ENCODE data around the gene B4GALT7. TPM values are rescaled to one million over a fixed set of nuclear protein-coding genes. Genes with fewer than 3 reads are reported as not detected.

The B4GALT7 gene
- total and polyA plus RNA-seq, 8 donors = 19.8 to 27.4 (median 23.2) TPM

DNA sequence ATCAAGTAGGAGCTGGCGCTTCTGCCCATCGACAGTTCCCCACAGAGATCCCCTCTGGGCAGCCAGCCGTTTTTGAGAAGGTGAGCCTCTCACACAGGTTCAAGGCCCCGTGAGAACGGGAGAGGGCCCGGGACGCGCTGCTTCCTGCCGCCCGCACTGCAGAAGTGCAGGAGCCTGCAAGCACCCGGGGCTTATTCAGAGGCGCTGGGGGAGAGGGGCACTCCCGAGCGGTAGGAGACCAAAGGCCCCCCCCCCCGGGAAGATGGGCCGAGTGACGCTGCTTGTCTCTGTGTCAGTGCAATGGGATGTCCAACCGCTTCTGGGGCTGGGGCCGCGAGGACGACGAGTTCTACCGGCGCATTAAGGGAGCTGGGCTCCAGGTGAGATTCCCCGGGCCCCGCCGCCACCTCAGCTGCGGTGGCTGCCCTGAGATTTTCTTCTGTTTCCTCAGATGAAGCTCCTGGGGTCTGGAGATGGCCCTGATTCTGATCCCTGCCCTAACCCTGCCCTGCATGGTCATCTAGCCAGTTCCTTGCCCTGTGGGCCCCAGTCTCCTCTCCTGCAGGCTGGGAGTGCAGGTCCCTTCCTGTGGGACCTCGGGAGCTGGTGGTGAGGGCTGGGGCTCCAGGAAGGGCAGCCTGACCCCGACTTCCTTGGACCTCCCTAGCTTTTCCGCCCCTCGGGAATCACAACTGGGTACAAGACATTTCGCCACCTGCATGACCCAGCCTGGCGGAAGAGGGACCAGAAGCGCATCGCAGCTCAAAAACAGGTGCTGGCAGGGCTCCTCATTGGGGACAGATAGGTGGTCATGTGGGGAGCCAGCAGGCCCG lies 8.5 kb downstream of the B4GALT7 start:
- peaks cover 0 to 46% of the 10 kb centered on the region in 2 donors for H3K36me3 ChIP-seq
- H3K27me3 ChIP-seq = no peaks in the 10 kb centered on the region
- ATAC-seq (no peak), DNase-seq (no peak)
- no peak overlapping the region for H3K27ac ChIP-seq
- H3K4me1 ChIP-seq = no peaks in the 10 kb centered on the region
- H3K9me3 ChIP-seq = no peaks in the 10 kb centered on the region
- intact Hi-C loops (cut with DNase I) = no loop called here
- no peak overlapping the region for H3K4me3 ChIP-seq
- TF ChIP-seq, protein P1, sequence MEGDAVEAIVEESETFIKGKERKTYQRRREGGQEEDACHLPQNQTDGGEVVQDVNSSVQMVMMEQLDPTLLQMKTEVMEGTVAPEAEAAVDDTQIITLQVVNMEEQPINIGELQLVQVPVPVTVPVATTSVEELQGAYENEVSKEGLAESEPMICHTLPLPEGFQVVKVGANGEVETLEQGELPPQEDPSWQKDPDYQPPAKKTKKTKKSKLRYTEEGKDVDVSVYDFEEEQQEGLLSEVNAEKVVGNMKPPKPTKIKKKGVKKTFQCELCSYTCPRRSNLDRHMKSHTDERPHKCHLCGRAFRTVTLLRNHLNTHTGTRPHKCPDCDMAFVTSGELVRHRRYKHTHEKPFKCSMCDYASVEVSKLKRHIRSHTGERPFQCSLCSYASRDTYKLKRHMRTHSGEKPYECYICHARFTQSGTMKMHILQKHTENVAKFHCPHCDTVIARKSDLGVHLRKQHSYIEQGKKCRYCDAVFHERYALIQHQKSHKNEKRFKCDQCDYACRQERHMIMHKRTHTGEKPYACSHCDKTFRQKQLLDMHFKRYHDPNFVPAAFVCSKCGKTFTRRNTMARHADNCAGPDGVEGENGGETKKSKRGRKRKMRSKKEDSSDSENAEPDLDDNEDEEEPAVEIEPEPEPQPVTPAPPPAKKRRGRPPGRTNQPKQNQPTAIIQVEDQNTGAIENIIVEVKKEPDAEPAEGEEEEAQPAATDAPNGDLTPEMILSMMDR (IDR thresholded peaks at IDR 0.05) = no peak

DNA sequence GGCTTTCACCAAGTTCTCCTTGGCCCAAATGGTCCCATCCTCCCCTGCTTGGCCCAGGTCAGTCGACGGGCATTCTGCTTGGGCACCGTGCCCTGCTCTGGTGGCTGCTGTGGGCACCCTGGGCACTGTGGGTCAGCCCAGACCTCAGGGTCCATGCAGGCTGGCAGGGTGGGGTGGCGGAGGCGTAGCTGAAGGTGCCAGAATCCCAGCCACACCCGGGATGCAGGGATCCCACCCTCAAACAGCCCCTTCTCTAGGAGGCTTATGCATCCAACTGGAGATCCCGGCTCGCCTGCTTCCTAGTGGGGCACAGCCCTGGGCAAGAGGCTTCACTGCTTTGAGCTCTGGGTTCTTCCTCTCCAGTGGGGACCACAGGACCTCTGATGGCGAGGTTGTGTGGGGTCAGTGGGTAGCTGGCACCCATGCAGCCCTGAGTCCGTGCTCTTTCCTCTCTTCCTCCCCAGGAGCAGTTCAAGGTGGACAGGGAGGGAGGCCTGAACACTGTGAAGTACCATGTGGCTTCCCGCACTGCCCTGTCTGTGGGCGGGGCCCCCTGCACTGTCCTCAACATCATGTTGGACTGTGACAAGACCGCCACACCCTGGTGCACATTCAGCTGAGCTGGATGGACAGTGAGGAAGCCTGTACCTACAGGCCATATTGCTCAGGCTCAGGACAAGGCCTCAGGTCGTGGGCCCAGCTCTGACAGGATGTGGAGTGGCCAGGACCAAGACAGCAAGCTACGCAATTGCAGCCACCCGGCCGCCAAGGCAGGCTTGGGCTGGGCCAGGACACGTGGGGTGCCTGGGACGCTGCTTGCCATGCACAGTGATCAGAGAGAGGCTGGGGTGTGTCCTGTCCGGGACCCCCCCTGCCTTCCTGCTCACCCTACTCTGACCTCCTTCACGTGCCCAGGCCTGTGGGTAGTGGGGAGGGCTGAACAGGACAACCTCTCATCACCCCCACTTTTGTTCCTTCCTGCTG lies 9.4 kb downstream of the B4GALT7 start:
- H3K27ac ChIP-seq = no peak overlapping the region
- H3K4me3 ChIP-seq = no peak overlapping the region
- TF ChIP-seq, protein P1 (IDR thresholded peaks at IDR 0.05) = no peak
- H3K9me3 ChIP-seq = no peaks in the 10 kb centered on the region
- H3K27me3 ChIP-seq = no peaks in the 10 kb centered on the region
- no peaks in the 10 kb centered on the region for H3K4me1 ChIP-seq
- H3K36me3 ChIP-seq = peaks cover 0 to 45% of the 10 kb centered on the region in 2 donors
- DNase-seq = no peak
- intact Hi-C loops (cut with DNase I) = no loop called here
- ATAC-seq = no peak

DNA sequence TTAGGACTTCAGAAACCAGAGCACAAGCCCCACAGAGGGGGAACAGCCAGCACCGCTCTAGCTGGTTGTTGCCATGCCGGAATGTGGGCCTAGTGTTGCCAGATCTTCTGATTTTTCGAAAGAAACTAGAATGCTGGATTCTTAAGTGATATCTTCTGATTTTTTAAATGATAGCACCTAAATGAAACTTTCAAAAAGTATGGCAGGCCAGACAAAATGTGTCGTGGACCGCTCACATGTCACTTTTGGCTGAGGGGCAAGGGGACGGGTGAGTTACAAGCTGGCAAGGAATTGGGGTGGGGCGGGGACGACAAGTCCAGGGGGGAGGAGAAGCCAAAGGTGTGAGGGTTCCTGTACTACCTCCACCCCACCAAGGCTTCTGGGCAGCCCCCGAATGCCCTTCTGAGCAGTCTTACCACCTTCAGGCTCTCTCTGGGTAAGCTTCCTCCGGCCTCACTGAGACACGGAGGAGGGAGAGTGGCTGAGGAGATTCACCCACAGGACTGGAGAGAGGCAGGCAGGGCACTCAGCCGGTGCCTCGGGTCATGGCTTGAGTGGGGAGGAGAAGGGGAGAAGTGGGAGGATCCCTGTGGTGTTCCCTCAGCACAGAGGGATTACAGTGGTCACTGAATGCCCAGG lies 10.3 kb downstream of the B4GALT7 start:
- Histone ChIP-seq H3K27me3 (no peaks in the 10 kb centered on the region), H3K4me3 (no peak overlapping the region), H3K9me3 (no peaks in the 10 kb centered on the region), H3K27ac (no peak overlapping the region), H3K36me3 (peaks cover 0 to 42% of the 10 kb centered on the region in 2 donors), H3K4me1 (no peaks in the 10 kb centered on the region)
- TF ChIP-seq, protein P1 (IDR thresholded peaks at IDR 0.05) = no peak
- ATAC-seq (no peak), DNase-seq (no peak)
- intact Hi-C loops (cut with DNase I) = no loop called here

DNA sequence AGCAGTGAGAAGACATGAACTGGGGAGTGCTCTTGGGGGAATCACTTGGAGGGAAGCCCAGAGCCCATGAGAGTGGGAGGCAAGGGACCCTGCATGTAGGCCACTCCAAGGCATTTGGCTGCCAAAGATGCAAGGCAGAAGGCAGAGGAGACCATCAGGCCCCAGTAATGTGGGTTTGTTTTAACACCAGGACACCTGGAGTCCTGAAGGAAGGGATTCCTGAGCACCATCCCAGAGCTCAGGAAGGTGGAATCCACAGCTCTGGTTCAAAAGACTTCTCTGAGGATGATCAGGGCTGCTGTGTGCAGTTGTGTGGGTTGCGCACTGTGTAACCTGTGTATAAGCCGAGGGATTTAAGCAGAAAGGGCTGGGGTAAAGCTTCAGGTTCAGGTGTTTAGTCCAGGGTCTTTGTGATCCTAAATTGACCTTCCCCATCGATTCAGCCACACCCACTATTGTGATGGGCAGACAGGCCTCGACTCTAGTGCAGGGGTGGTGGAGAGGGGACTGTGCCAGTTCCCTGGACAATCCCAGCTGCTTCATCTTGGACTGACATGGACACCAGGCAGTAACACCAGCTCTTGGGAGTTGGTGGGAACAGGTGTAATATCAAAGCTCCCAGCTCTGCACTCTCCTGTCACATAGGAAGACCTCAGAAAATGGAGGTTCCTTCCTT lies 11.0 kb downstream of the B4GALT7 start:
- intact Hi-C loops (cut with DNase I) = no loop called here
- no peak for DNase-seq
- no peak for ATAC-seq
- H3K4me3 ChIP-seq = no peak overlapping the region
- H3K27ac ChIP-seq = no peak overlapping the region
- H3K9me3 ChIP-seq = no peaks in the 10 kb centered on the region
- peaks cover 0 to 39% of the 10 kb centered on the region in 2 donors for H3K36me3 ChIP-seq
- no peaks in the 10 kb centered on the region for H3K4me1 ChIP-seq
- no peaks in the 10 kb centered on the region for H3K27me3 ChIP-seq
- TF ChIP-seq, protein P1 (IDR thresholded peaks at IDR 0.05) = no peak
